DOHH2 (cell line): Measurements from ENCODE around the gene PDE4D.

Source experiments
- CTCF ChIP-seq: fragments of 200-600 bp; sonication (generic); IDR thresholded peaks from one replicate; pipeline ENCODE4 v1.5.1; 2014; ENCODE audit warnings: antibody characterized with exemption, mild to moderate bottlenecking, low read depth, low read length; ENCODE audit not compliant: poor library complexity, severe bottlenecking
- EZH2phosphoT487 ChIP-seq: fragments of 200-600 bp; sonication (generic); IDR thresholded peaks from 2 replicates; pipeline ENCODE4 v1.6.1; 2017; ENCODE audit warnings: borderline replicate concordance, mild to moderate bottlenecking, antibody characterized with exemption, low read length, moderate library complexity, mixed read lengths

DNA sequence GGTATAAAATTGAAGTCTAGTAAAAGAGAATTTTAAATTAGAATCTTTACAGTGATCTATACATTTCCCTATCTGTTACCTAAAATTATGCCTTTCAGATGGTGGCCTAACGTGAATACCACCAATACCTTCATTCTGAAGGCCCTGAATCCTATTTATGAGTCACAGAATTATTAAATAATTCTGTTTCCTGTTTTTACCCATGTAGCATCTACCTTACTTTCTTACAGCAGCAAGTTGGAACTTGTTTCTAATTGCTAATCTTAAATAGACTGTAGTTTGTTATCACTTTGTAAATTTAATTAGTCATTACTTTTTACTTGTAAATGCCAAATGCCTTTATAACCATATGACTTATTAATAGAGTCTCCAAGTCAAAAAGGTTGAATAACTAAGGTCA is 135.0 kb downstream of the PDE4D start:
- TF ChIP-seq CTCF (no peak), EZH2phosphoT487 (no peak)
